ENCODE measurements around the gene SH2B3. TPM values are rescaled to one million over a fixed set of nuclear protein-coding genes. Genes with fewer than 3 reads are reported as not detected.
"Not testable (repeated sequence)": the region's sequence is repeated elsewhere in the genome, so short reads cannot be mapped to it uniquely, and the experiment has no call there.

The SH2B3 gene
- total and polyA plus RNA-seq, 11 donors, result 11.3 to 76.7 (median 40.2) TPM

DNA sequence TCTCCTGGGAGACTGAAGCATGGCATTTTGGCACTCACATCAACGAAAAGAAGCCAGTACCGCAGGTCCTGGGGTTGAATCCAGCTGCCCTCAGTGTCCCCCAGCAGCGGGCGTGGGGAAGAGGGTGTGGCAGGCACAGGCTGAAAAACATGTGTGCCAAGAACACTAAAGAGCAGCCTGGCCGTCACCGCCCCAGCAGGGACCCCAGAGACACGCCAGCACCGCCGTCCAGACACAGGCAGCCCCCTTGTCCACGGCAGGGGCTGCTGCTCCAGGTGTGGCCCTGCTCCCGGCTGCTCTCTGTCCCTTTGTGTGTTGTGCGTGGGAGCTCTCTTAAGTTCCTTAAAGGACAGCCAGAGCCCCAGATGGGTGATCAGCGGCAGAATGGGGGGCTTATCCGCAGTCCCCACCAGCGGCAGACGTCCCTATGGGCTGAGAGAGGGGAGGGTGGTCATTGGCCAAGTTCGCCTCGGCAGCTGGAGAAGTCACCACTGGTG is 37.4 kb upstream of the SH2B3 start:
- no peak for TF ChIP-seq POLR2A (IDR thresholded peaks at IDR 0.05)
- TF ChIP-seq, protein P1, sequence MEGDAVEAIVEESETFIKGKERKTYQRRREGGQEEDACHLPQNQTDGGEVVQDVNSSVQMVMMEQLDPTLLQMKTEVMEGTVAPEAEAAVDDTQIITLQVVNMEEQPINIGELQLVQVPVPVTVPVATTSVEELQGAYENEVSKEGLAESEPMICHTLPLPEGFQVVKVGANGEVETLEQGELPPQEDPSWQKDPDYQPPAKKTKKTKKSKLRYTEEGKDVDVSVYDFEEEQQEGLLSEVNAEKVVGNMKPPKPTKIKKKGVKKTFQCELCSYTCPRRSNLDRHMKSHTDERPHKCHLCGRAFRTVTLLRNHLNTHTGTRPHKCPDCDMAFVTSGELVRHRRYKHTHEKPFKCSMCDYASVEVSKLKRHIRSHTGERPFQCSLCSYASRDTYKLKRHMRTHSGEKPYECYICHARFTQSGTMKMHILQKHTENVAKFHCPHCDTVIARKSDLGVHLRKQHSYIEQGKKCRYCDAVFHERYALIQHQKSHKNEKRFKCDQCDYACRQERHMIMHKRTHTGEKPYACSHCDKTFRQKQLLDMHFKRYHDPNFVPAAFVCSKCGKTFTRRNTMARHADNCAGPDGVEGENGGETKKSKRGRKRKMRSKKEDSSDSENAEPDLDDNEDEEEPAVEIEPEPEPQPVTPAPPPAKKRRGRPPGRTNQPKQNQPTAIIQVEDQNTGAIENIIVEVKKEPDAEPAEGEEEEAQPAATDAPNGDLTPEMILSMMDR (IDR thresholded peaks at IDR 0.05), result no peak
- DNase-seq, result peak in 4 of 5 donors; percentile 26 to 58 (median 50)
- H3K27ac ChIP-seq, result peak overlapping the region; percentile 53 to 89 (median 84)
- no peaks in the 10 kb centered on the region for H3K27me3 ChIP-seq
- H3K9me3 ChIP-seq, result no peaks in the 10 kb centered on the region
- peaks cover 0 to 13% (median 9%) of the 10 kb centered on the region in 9 donors for H3K36me3 ChIP-seq
- intact Hi-C loops (cut with DNase I), result no loop called here
- ATAC-seq, result peak in 3 of 4 donors; percentile 2 to 21 (median 18)
- H3K4me1 ChIP-seq, result peaks cover 0 to 45% (median 24%) of the 10 kb centered on the region in 12 donors
- 0 to 1% (median 1%) methylated on average over 8 to 18 of the region's 18 CpGs for WGBS, 4 donors
- peak overlapping the region; percentile 75 to 99 (median 84) for H3K4me3 ChIP-seq

DNA sequence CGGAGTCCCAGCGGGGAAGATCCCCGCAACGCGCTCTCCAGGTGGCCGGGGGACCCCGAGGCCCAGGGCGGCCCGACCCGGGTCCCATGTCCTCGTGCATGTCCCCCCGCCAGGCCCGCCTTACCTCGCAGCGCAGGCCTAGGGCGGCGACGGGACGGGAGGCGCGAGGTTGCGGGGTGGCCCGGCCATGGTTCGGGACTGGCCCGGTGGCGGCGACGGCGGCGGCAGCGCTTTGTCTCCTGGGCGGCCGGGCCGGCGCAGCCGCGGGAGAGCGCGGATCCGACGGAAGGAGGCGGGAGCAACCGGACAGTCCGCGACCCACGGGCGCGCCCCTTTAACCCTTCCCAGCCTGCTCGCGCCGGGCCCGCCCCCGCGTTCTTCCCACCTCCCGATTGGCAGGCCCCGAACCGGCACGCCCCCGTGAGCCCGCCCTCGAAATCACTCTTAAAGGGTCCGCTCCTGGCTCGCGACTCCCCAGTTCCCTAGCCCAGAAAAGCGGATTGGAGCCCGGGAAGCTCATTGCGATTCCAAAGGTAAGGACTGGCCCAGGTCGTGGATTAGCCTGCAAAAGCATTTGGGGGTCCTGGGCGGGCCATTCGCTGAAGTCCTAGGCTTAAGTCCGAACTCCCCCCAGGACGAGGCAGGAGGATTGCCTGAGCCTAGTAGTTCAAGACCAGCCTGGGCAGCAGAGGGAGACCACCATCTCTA is 36.8 kb upstream of the SH2B3 start, which contains the start of gene PHETA1:
Gene PHETA1 (minus strand): TSS at position 308 of the 708 bp plus-strand sequence. CDS start 5,668 bp downstream, outside the sequence.
- Histone ChIP-seq H3K4me1 (peaks cover 0 to 39% (median 23%) of the 10 kb centered on the region in 12 donors), H3K9me3 (no peaks in the 10 kb centered on the region), H3K27ac (peak within 1 kb of the TSS; percentile 53 to 89 (median 84)), H3K36me3 (peaks cover 0 to 13% (median 3%) of the 10 kb centered on the region in 9 donors), H3K4me3 (peak within 1 kb of the TSS; percentile 75 to 99 (median 84)), H3K27me3 (no peaks in the 10 kb centered on the region)
- TF ChIP-seq, protein P1 (IDR thresholded peaks at IDR 0.05), result peak in 3 of 12 donors; percentile 7 to 37 (median 17)
- TF ChIP-seq POLR2A (IDR thresholded peaks at IDR 0.05), result peak in 1 of 2 donors; percentile 88
- 1% methylated on average over 30 to 72 of the region's 72 CpGs for WGBS, 4 donors
- DNase-seq (peak; percentile 96 to 97 (median 97)), ATAC-seq (peak; percentile 92 to 96 (median 96))
- intact Hi-C loops (cut with DNase I), result no loop called here

DNA sequence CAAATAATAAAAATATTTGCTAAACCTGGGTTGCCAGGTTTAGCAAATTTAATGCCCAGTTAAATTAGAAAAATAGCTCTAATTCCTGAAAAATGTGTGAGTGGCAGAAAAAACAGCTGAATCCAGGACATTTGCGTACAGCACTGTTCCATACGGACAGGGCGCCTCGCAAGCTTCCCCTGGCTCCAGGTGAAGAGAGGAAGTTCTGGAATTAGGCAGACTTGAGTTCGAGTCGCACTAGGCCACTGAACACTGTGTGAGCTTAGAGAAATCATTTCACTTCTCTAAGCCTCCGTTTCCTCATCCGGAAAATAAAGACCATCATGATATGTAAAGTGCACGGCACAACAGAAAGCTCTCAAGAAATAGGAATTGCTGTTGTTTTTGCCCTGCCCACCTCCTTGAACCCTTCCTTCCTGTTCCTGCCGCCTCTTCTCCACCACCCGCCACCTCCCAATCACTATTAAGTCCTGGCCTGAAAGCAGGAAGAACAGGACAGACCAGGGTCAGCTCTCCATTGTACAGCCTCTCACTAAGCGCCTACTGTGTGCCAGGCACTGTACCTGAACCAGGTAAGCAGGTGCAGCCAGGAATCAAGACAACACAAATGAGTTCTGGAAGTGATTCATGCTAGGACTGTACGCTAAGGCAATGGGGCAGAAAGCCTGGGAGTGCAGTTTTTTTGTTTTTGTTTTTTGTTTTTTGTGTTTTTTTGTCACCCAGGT is 36.1 kb upstream of the SH2B3 start:
- ATAC-seq (no peak), DNase-seq (no peak)
- 48 to 61% (median 56%) methylated on average over 13 of the region's 13 CpGs for WGBS, 4 donors
- H3K9me3 ChIP-seq, result no peaks in the 10 kb centered on the region
- H3K27me3 ChIP-seq, result no peaks in the 10 kb centered on the region
- H3K27ac ChIP-seq, result peak overlapping the region in 10 of 12 donors; percentile 17 to 89 (median 84)
- peaks cover 0 to 34% (median 21%) of the 10 kb centered on the region in 12 donors for H3K4me1 ChIP-seq
- H3K4me3 ChIP-seq, result peak overlapping the region; percentile 75 to 99 (median 84)
- intact Hi-C loops (cut with DNase I), result no loop called here
- H3K36me3 ChIP-seq, result peaks cover 0 to 13% (median 0%) of the 10 kb centered on the region in 9 donors
- TF ChIP-seq, protein P1 (IDR thresholded peaks at IDR 0.05), result no peak
- TF ChIP-seq POLR2A (IDR thresholded peaks at IDR 0.05), result no peak

DNA sequence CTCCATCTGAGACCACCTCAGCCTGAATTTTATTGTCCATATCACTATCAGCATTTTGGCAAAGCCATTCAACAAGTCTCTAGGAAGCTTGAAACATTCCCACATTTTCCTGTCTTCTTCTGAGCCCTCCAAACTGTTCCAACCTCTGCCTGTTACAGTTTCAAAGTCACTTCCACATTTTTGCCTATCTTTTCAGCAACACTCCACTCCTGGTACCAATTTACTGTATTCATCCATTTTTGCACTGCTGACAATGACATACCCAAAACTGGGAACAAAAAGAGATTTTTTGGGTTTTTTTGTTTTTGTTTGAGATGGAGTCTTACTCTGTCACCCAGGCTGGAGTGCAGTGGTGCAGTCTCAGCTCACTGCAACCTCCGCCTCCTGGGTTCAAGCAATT is 32.5 kb upstream of the SH2B3 start:
- H3K27ac ChIP-seq; H3K27me3 ChIP-seq; H3K36me3 ChIP-seq; DNase-seq; intact Hi-C loops (cut with DNase I); H3K4me3 ChIP-seq; ATAC-seq; H3K9me3 ChIP-seq: not testable (repeated sequence)
- 96 to 100% (median 97%) methylated on average over 1 of the region's 1 CpG for WGBS, 4 donors
- H3K4me1 ChIP-seq, result peaks cover 0 to 15% (median 7%) of the 10 kb centered on the region in 12 donors

Measured in heart left ventricle (tissue), 16 donors.